Measurements from ENCODE around the gene FAM219A. TPM values are rescaled to one million over a fixed set of nuclear protein-coding genes. Genes with fewer than 3 reads are reported as not detected.

The FAM219A gene
- total RNA-seq, 4 donors from 2014 or later: 12.6 to 19.7 (median 13.5) TPM

DNA sequence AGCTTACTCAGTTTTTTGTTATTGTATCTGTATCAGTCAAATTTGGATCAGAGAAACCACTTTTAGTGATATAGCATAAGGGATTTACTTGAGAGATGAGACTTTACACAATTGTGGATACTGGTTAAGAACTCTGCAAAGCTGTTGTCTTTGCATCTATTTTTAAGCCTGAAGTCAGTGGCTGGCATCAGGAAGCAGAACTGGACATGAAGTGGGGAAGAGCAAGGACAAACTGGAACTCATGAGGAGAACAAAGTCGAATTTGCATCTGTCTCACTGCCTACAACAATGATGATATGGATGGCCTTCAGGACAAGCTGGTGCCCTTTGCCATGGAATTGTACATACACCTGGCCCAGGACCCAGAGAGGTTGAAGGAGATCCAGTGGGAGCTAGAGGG, 65.9 kb downstream of the FAM219A start:
- no peak for DNase-seq (ENCODE audit: low spot score in 2 of 2)
- intact Hi-C loops (cut with DNase I; ENCODE audit: low total_unique reads): no loop called here
- TF ChIP-seq, protein P1, sequence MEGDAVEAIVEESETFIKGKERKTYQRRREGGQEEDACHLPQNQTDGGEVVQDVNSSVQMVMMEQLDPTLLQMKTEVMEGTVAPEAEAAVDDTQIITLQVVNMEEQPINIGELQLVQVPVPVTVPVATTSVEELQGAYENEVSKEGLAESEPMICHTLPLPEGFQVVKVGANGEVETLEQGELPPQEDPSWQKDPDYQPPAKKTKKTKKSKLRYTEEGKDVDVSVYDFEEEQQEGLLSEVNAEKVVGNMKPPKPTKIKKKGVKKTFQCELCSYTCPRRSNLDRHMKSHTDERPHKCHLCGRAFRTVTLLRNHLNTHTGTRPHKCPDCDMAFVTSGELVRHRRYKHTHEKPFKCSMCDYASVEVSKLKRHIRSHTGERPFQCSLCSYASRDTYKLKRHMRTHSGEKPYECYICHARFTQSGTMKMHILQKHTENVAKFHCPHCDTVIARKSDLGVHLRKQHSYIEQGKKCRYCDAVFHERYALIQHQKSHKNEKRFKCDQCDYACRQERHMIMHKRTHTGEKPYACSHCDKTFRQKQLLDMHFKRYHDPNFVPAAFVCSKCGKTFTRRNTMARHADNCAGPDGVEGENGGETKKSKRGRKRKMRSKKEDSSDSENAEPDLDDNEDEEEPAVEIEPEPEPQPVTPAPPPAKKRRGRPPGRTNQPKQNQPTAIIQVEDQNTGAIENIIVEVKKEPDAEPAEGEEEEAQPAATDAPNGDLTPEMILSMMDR (IDR thresholded peaks at IDR 0.05): no peak
- no peak for TF ChIP-seq POLR2A (IDR thresholded peaks at IDR 0.05)
- 48 to 50% methylated on average over 1 of the region's 1 CpG for WGBS, 2 donors
- no peak overlapping the region for H3K4me3 ChIP-seq (ENCODE audit: low read depth, poor library complexity, severe bottlenecking)

DNA sequence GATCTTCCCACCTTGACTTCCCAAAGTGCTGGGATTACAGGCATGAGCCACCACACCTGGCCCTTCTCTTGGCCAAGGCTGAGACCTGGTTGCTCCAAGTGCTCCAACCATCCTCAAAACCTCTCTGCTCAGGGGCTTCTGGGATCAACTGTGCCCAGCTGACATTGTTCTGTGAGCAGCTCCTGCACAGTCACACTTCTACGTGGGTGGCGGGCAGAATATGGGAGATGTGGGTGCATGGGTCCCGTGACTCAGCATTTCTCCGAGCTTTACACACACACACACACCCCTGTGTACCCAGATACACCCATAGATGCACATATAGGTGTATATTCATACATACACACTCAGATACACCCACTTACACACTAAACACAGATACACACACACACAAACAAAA, 71.1 kb downstream of the FAM219A start:
- TF ChIP-seq, protein P1 (IDR thresholded peaks at IDR 0.05): no peak
- no peak for TF ChIP-seq POLR2A (IDR thresholded peaks at IDR 0.05)
- intact Hi-C loops (cut with DNase I; ENCODE audit: low total_unique reads): no loop called here
- peak in 1 of 2 donors; percentile 39 for DNase-seq (ENCODE audit: low spot score in 2 of 2)

DNA sequence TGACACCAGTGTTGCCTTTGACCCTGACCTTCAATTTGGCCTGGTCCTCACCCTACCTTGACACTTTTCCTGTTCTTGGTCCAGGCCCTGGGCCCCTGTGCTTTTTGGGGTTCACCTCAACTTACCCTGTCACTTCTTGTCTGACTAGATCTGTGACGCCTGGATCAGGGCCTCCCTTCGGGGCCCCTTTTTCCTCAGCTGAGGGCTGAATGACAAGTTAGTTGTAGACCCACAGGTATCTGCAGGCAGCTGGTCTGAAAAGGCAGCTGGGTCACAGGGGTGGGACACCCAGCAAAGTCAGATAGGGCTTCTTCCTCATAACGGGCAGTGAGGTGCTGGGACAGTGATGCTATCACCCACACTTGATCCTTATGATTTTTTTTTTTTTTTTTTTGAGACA, 71.7 kb downstream of the FAM219A start:
- 85 to 92% methylated on average over 3 of the region's 3 CpGs for WGBS, 2 donors
- H3K4me3 ChIP-seq (ENCODE audit: low read depth, poor library complexity, severe bottlenecking): no peak overlapping the region
- TF ChIP-seq, protein P1 (IDR thresholded peaks at IDR 0.05): no peak
- no peak for TF ChIP-seq POLR2A (IDR thresholded peaks at IDR 0.05)
- DNase-seq (ENCODE audit: low spot score in 2 of 2): peak in 1 of 2 donors; percentile 73
- intact Hi-C loops (cut with DNase I; ENCODE audit: low total_unique reads): no loop called here

More for the DNA sequence above, 71.1 kb downstream of the FAM219A start:
- no peak overlapping the region for H3K4me3 ChIP-seq (ENCODE audit: low read depth, poor library complexity, severe bottlenecking)
- WGBS, 2 donors: 85 to 86% methylated on average over 4 of the region's 4 CpGs

DNA sequence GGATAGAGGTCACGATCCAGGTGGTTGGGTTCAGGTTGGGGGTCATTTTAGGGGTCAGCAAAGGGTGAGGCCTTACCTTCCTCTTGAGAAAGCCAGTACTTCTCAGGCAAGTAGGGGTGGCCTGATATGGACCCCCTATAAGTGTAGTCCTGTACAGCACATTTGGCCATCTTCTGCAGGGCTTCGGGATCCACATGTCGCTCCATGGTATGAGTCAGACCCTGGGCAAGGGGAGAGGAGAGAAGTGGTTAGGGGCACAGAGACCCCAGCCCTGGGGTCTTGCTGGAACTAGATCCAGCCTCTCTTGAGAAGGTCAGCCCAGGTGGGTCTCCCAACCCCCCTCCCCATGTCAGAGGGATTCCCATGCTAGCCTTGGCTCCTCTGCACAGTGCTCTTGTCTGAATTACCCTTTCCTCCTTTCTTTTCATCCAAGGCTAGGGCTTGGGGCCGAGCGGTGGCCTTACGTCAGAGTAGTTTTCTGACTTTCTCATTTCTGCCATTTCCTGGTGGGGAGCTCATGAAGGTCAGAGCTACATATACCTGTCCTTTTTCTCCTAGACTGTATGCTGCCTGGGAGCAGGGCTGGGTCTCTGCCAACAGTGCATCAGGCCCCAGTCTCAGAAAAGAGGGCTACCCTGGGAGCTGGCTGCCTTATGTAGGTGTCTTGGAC, 72.7 kb downstream of the FAM219A start:
- intact Hi-C loops (cut with DNase I; ENCODE audit: low total_unique reads): no loop called here
- peak in 1 of 2 donors; percentile 60 for DNase-seq (ENCODE audit: low spot score in 2 of 2)
- WGBS, 2 donors: 88 to 99% methylated on average over 6 of the region's 6 CpGs
- TF ChIP-seq, protein P1 (IDR thresholded peaks at IDR 0.05): no peak
- TF ChIP-seq POLR2A (IDR thresholded peaks at IDR 0.05): no peak
- no peak overlapping the region for H3K4me3 ChIP-seq (ENCODE audit: low read depth, poor library complexity, severe bottlenecking)

DNA sequence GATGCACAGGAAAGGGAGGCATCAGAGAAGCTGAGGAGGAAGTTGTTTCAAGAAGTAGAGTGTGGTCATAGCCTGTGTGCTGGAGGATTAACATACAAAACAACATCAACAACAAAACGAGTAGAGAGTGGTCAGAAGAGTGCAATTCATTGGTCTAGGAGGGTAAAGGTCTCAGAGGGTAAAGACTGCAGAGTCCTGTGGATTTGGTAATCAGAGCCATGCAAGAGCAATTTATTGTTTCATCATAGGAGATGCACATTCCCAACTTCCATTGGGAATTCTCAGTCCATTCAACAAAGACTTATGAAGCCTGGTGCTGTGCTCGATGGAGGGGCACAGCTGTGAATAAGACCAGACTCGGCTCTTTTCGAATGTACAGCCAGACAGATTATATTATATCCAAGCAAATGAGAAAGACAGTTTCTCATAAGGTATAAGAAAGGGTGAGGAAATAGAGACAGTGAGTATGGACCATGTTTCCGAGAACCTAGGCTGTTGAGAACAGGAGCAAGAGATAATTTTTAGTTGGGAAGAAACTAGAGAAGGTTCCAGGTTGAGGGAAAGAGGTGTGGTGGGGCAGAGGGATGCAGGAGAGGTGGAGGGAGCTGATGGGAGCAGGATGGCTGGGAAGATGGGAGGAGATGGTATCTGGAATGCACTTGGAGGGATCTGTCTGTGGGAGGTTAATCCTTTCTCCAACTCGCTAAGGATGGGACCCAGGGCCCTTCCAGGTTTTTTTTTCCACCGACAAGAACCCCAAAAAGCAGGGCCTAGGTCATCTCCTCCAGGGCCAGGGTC, 73.8 kb downstream of the FAM219A start:
- no peak overlapping the region for H3K4me3 ChIP-seq (ENCODE audit: low read depth, poor library complexity, severe bottlenecking)
- DNase-seq (ENCODE audit: low spot score in 2 of 2): no peak
- TF ChIP-seq POLR2A (IDR thresholded peaks at IDR 0.05): no peak
- TF ChIP-seq, protein P1 (IDR thresholded peaks at IDR 0.05): no peak
- WGBS, 2 donors: 74 to 81% methylated on average over 7 of the region's 7 CpGs
- intact Hi-C loops (cut with DNase I; ENCODE audit: low total_unique reads): no loop called here

Measured in lower leg skin (tissue), 4 donors.